Activated CD8-positive, alpha-beta memory T cell treated with anti-CD3 and anti-CD28 coated beads, Interleukin-2, amount 50 U/mL, for 4 hours (primary cell): ENCODE results near the gene MAP4K3.

Source experiments
- DNase-seq: peaks from one replicate; pipeline ENCODE4 v3.0.0-alpha.2; 2020

MAP4K3 gene

DNA sequence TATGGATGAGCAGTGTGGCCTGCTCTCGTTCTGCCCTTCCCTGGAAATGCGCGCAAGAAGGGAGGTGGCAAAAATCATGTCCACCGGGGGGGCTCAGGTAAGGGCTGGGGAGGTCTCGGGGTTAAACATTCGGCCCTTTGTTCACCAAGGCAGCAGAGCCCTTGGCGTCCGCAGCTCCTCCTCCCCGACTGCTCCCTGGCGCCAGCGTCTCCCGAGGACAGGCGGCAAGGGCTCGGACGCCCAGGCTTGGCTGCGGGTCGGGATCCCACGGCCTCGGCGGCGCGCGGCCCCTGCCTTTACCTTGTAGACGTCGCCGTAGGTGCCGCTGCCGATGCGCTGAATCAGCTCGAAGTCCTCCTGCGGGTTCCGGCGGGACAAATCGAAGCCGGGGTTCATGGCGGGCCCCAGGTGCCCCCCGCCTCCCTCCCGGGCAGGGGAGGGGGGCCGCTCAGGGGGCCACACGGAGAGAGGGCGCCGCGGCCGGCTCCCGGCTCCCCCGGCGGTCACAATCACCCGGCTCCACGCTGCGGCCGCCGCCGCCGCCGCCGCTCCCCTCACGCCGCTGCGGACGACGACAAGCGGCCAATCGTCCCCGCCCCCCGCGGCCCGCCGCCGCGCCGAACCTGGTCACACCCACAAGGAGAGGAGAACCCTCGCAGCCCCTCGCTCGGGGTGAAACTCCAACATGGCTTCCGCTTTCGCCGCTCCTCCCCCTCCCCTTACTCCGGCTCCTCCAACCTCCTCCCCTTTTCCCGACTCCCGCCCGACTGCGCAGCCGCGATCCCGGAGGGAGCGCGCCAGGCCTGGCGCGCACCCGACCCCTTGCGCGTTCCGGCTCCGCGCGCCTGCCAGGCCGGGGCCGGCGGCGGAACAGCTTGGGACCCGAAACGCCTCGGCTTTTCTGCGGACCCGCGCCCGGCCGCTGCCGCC lies at the start of gene MAP4K3:
TSS of gene MAP4K3 (minus strand) at position 694 of the 930 bp plus-strand sequence. CDS start at position 396, 298 bp downstream.
- peak; percentile 76 for DNase-seq

DNA sequence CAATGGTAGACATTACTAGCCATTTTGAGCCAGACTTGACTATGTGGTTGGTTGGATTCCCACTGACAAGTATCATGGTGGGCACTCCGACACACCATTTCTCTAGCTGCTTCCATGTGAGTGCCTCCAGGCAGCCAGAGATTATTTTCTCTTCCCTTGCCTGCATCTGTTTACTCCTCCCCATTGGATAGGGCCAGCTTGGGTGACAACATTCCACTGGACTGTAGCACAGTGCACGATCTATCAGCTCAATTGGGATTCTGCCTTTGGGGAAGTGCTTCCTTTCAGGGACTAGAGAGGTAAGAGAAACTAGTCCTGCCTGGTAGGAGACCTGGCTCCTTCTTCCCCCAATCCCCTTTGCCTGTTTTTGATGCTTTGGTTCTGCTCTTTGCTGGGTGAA lies 49.0 kb upstream of the MAP4K3 start:
- DNase-seq, result no peak

DNA sequence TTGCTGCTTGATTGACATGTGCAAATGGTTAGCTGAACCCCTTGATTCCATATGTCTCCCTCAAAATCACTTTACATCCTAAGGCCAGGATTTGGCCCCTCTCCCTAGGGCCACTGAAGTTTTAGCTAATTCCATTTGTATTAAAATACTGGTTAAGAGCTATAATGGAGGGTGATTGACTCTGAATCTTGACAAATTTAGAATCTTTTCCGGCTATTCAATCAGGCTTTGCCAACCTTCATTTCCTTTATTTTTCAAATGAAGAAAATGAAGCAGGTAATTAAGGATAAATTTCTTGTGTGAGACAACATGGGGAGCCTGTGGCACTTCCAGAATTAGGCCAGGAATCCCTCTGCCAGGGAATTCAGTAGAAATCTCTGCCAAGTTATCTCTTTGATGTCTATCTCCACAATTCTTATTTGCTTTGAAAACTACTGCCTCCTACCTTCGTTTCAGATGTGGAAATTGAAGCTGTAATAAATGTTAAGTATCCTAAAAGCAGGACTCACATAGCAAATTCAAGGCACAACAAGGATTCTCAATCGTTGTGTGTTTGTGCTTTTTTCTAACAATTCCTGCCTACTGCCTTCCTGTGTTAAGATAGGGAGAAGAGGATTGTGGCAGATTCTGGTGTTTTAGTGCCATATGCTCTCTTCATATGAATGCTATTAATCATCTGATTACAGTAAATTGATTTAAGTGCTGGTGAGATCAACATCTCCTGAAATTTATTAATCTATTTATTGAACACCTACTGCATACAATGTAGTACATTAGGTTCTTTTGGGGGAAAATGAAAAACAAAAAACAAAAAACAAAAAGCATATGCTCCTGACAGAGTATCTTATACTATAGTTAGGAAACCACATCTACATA lies 47.8 kb upstream of the MAP4K3 start:
- no peak for DNase-seq

DNA sequence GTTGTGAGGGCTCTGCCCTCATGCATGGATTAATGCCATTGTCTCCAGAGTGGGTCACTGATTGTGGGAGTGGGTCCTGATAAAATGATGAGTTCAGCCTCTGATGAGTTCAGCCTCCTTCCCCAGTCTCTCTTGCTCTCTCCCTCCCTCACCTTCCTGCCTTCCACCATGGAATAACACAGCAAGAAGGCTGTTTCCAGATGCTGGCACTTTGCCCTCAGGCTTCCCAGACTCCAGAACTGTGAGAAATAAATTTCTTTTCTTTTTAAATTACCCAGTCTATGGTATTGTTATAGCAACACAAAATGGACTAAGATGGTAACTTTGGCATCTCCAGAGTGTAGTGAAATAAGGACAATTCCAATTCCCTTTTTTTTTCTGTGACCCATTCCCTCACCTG lies 47.1 kb upstream of the MAP4K3 start:
- no peak for DNase-seq

DNA sequence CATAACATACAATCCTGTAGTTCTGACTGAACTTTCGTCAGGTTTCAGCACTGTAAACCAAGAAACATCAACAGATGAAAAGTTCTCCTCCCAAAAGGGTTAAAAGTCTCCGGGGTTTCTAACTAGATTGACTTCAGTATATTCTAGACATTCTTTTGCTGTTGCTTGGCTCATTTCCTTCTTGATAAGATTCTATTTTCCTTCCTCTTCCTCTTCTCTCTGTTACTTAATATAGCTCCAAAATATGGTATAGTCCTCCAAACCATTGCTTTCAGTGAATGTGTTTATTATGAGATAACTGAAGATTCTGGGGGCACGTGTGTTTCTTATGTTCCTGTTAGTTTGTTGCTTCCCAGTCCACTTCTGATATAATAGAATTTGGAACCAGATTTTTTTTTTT lies 46.4 kb upstream of the MAP4K3 start:
- DNase-seq, result no peak

DNA sequence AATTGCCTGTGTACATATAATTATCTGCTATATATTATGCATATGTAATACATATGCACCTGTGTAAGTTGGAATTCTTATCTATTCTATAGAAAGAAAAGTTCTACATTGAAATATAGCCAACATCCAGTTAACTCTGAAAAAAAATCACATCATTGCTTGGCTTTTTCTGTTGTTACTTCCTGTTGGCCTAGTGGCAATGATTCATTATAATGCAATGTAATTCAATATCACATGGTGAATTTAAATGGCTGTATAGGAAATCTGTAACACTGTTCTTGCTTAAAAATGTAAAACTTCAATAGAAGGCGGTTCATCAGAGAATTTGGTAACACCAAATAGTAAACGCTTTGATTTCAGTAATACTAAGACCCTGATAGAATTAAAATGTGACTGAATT lies 44.5 kb upstream of the MAP4K3 start:
- DNase-seq, result no peak

DNA sequence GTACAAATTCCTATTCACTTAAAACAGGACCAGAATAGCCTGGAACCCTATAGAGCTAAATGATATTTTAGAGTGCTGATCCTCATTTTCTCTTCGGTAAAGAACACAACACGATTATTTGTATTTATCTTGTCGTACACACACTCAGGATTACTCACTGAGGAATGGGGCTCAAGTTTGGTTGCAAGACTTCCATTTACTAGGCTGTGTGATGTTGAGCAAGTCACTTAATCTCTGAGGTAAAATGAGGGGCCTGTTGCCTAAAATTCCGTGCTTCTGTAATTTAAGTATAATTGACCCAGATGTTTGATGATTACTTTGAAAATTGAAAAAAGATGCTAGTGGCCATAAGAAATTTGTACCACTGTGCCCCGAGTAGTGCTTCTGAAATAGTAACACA lies 42.6 kb upstream of the MAP4K3 start:
- DNase-seq, result no peak

DNA sequence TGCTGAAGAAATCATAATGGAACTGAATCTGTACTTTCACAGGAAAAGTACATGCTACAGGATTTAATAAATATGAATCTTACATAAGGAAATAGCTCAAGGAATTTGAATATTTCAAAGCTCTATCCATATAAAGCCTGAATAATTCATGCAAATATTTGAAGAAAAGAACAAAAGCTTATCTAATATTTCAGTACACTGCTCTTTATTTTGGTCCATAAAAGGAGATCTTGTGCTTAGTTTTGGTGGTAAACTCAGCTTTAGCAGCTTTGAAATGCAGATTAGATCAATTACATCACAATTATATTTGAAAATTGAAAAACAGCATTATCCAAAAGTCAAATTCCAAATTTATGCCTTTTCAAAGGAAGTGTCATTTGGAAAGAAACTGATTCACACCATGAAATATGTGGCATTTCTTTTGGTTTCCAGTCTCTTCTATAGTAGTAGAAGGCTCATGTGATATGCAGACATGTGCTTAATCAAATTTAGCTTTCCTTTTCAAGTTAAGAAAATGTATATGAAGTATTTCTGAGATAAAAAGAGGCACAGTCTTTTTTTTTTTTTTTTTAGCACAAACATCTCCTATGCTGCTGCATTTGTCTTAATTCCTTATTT lies 42.1 kb upstream of the MAP4K3 start:
- DNase-seq, result no peak

DNA sequence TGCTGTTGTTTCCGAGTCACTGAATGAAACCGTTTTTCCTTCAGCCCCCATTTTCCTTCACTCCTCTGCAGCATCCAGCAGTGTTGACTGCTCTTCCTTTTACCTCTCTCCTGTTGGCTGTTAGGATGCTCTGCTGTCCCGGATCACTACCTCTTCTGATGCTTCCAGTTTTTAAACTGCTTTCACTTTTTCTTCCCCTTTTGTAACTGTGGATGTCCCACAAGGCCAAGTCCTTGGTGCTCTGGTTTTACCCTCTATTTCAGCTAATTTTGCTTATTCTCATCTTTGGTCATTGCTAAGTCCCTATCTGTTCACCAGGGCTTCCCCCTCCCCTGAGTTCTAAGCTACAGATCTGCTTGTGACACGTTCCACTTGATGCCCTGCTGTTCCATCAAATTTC lies 39.4 kb upstream of the MAP4K3 start:
- DNase-seq, result no peak

DNA sequence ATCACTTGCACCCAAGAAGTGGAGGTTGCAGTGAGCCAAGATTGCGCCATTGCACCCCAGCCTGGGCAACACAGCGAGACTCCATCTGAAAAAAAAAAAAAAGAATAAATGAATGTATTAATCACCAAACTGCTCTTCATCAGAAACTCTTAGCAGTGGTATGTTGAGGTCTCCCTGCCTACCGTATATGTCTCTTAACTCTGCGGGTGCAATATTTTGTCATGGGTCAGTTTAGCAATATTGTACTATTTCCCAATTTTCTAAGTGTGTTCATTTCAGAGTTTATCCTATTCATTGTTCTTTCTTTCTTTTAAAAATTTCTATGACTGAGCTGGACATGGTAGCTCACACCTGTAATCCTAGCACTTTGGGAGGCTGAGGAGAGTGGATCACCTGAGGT lies 37.9 kb upstream of the MAP4K3 start:
- DNase-seq, result no peak

DNA sequence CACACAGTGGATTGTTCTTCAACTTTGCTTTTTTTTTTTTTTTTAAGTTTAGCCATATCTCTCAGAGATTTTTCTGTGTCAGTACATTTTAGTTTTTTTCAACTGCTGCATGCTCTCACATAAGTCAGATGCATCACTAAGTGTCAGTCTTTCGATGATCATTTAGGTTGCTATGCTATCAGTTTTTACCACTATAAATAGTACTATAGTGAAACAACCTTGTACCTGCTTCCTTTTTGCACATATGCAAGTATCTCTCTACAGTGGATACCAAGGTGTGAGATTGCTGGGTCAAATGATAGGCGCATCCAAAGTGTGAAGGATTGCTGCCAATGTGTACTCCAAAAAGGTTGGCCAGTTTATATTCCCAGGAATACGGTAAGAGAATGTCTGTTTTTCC lies 33.5 kb upstream of the MAP4K3 start:
- DNase-seq, result no peak

DNA sequence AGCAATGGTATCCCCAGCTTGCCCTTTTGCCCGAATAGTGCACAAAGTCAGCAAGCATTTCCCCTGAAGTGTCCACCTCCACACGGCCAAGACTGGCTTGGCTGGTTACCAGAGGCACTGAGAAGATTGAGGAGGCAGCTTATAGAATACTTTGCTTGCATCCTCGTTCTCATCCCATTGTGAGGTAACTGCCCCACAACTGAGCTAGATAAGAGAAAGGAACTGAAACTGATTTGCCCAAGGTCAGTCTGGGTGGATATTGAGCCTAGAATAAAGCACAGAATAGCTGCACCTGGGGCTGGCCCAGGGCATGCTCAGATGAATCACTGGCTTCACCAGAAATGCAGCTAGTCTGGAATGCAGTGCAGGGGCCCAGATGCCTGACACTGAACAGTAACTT lies 32.7 kb upstream of the MAP4K3 start:
- DNase-seq, result no peak

DNA sequence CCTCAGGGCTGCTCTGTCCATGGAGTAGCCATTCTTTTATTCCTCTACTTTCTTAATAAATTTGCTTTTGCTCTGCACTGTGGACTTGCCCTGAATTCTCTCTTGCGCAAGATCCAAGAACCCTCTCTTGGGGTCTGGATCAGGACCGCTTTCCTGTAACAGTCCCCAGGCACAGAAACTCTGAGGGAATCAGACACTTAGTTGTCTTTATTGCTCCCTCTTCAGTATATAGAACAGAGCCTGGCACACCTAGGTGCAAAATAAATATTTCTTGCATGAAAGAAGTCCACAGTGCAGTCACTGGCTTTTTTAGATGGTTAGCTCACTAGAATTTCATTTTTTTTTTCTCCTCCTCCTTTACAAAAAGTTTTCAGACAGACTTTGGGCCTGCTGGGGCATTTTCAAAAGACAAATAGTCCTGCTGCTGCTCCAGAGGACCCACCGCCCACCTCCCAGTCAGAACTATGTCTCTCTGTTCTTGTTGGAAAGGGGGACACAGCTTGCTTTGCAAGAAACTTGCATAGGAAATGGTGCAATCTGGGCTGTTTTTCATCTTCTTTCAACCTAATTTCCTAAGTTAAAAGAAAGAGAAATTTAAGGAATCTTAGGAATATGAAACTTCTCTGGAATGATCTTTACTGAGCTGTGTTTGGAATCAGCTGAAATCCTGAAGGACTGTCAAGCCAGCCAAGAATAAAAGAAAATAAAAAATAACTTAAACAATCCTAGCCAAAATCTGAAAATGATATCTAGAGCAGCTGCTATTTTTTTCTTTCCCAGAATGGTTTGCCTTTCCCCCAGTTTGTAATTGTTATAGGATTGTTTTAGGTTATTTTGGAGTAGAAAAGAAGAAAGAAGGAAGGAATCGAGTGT lies 31.7 kb upstream of the MAP4K3 start:
- DNase-seq, result no peak

DNA sequence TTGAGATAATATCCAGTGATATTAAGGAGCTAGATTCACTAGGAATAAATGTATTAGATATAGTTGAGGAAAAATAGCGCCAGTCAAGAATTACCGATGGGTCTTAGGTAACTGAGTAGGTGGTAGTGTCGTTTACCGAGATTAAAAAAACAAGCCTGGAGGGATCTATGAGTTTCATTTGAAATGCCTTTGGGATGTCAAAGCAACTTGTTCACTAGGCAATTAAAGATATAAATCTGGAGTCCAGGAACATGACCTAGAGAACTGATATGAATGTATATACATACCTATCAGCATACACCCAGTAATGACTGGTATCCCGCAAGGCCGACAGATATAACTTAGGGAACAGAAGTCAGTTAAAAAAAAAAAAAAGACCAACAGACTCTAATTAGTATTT lies 29.2 kb upstream of the MAP4K3 start:
- no peak for DNase-seq

DNA sequence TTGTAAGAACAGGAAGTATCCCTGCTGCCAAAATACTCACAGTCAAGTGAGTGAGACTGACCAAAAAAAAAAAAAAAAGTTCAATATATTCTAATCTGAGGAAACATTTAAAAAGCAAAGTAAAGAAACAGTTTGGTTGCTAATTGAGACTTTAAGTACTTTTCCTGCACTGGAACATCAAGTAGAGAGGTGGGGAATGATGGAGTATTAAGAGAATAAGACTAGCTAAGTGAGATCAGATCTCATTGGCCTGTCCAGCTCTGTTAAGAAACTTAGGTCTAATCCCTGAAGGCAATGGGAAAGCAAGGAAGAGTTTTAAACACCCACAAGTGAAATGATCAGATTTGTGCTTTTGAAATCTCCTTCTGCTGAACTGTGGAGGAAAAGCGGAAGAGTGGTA lies 27.8 kb upstream of the MAP4K3 start:
- no peak for DNase-seq

DNA sequence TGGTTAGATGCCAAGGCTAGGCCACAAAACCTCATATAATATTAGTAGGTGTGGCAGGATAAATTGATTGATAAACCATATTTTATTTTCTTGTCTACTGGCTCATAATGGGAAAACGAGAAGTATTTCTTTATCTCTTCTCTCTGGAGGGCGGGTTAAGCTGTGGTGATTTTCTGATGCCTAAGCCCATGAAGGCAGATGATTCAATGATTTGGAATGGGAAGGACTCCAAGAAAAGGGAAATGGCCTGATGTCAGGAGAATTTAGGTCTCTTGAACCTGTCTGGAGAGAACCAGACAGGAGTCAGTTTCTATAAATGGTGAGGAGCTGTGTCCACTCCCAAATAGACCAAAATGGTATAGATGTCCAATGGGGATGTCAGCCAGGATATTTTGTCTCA lies 18.7 kb upstream of the MAP4K3 start:
- DNase-seq, result no peak

DNA sequence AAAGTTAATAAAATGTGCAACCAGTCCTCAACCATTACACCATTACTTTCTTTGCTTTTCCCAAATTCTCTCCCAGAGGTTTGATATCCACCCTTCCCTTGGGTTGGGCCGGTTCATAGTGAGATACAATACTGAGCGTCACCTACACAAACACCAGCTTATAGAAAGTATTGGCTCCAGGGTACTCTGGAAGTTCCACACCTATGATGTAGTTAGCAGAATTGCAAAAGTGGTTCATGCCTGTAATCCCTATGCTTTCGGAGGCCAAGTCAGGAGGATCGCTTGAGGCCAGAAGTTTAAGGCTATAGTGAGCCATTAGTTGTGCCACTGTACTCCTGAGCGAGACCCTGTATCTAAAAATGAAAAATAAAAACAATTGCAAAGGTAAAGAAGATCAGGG lies 15.3 kb upstream of the MAP4K3 start:
- no peak for DNase-seq

DNA sequence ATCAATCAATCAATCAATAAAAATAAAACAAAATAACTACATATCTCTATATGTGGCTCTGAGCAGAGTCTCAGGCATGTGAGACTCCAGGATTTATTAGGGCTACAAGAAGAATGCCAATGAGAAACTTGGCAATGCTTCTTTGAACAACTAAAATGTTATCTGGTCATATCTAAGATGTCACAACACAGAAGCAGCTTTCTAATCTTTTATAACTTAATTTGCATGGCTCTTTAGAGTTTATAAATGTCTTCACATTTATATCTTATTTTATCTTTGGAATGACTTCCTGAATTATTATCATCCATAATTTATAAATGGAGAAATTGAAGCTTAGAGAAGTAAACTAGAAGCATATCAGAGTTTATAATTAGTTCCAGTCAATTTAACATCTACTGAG lies 14.9 kb upstream of the MAP4K3 start:
- DNase-seq, result no peak

DNA sequence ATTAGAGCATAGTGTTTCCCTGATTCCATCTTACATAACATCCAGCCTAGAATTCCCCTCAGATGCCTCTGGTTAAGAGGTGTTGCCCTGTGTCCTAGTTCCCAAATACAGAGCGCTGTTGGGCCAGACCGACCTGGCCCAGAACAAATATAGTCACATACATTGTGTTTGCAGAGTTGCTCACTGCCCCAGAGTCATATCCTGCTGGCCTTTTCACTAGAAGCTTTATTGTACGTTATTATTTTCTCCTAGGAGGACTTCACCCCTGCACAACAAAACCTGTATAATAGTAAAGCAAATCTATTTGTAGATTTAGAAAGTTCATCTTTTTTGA lies 11.1 kb upstream of the MAP4K3 start:
- DNase-seq, result no peak

DNA sequence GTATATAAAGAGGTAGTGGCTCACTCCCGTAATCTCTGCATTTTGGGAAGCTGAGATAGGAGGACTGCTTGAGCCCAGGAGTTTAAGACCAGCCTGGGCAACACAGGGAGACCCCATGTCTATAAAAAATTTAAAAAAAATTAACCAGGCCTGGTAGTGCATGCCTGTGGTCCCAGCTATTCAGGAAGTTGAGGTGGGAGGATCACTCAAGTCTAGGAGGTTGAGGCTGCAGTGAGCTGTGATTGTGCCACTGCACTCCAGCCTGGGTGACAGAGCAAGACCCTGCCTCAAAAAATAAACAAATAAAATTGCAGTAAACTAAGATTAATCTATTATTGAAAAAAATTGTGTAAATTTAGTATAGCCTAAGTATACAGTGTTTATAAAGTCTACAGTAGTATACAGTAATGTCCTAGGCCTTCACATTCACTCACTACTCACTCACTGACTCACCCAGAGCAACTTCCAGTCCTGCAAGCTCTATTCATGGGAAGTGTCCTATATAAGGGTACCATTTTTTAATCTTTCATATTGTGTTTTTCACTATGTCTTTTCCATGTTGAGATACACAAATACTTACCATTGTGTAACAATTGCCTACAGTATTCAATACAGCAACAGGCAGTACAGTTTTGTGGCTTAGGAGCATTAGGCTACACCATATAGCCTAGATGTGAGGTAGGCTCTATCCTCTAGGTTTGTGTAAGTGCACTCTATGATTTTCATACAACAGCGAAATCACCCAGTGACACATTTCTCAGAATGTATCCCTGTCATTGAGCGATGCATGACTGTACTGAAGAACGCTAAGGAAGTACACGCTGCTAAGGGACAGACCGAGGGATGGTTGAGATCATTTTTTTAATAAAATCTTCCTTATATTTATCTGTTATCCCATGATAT lies 10.4 kb upstream of the MAP4K3 start:
- no peak for DNase-seq

DNA sequence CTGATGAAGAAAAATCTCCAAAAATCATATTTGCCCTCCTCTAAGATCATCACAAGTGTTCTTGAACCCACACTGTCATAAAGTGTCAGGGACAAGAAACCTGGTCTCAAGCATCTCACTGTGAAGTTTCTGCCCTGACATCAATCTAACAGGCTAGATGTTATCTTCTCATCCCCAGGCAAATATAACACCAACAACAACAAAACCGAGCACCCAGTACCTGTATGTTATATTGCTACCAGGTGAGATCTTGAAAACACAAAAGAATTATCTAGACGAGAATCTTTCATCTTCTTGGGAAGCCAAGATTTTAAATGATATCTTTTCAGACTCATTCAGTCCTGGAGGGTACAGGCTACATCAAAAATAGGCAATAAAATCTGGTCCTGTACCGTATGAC lies 8.8 kb upstream of the MAP4K3 start:
- DNase-seq, result no peak

DNA sequence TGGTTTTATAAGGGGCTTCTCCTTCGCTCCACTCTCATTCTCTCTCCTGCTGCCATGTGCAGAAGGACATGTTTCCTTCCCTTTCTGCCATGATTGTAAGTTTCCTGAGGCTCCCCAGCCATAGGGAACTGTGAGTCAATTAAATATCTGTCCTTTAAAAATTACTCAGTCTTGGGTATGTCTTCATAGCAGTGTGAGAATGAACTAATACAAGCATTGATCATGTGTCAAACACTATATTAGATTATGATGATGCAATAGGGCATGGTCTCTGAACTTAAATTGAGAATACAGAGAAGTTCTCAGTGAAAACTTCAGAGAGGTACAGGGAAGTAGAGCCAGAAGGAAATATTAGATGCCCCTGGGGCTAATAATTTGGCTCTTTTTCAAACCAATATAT lies 5.9 kb upstream of the MAP4K3 start:
- DNase-seq, result no peak
